Esophagus muscularis mucosa (tissue), 3 donors: Measurements from ENCODE around the gene ZNF423.

Source experiments
- CTCF ChIP-seq, 3 experiments: fragments of 200-600 bp in 2 of 3; fragments of 450-650 bp in 1 of 3; sonication (generic) in 2 of 3; IDR thresholded peaks; one replicate each; pipeline ENCODE4 v1.5.1; 2017 to 2019; ENCODE audit warnings: antibody characterized with exemption in 3 of 3, mild to moderate bottlenecking in 2 of 3, moderate library complexity in 1 of 3
- POLR2A ChIP-seq: fragments of 450-650 bp; IDR thresholded peaks from one replicate; pipeline ENCODE4 v1.6.1; 2017; ENCODE audit warnings: antibody characterized with exemption, moderate library complexity, mild to moderate bottlenecking, low read depth
- POLR2AphosphoS5 ChIP-seq, 2 donors: sonication (generic); formaldehyde crosslinking; IDR thresholded peaks; one replicate each; pipeline ENCODE4 v1.6.1; 2017; ENCODE audit warnings: antibody characterized with exemption in 2 of 2

DNA sequence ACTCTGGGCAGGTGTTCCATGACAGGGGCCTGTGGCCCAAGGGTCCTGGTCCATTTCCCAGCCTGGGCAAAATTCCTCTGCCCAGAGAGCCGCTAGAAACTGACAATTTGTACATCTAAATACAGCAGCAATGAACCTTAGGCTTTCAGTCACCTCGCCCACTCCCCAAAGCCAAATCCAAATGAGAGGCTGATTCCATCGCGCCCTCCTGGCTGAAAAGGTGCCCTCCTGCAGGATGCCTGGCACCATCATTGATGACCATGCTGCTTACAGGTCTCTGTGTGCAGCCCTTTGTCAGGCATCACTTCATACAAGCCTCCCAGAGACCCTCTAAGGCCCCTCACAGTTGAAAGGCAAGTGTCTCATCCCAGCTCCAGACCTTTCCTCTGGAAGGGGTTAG lies 367.6 kb downstream of the ZNF423 start:
- TF ChIP-seq POLR2AphosphoS5 (IDR thresholded peaks at IDR 0.05) (no peak), POLR2A (no peak), CTCF (IDR thresholded peaks at IDR 0.05) (no peak)
